NAMALWA (cell line): ENCODE data around the gene PCDH9.
A peak's percentile ranks its signal among the peaks of the same experiment; 100 is the strongest.

Experiments
- DNase-seq: peaks from one replicate; pipeline ENCODE4 v3.0.0-alpha.2; 2015; ENCODE audit warnings: low spot score

Gene PCDH9

DNA sequence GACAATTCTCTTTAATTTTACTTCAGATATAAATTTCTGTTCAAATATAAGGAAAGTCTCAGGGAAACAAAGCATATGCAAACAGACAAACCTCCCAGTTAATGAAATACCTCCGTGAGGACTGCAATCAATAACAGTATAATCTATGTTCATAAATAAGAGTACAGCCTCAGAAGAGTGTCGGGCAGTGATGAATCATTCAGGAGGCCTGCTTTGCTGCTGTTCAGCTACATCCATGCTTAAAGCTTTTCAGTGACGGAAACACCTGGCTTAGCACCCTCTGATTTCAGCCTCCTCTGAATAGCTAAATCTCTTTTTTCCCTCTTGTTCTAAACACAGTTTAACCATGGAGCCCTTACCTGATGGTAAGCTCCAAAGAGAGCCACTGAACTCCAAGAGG lies 69.0 kb downstream of the PCDH9 start:
- no peak for DNase-seq

GRCh38 chr13:67158903-67159302 lies 71.2 kb downstream of the PCDH9 start:
- DNase-seq = no peak

GRCh38 chr13:67156723-67157060 lies 73.4 kb downstream of the PCDH9 start:
- no peak for DNase-seq

- DNase-seq = no peak
Measured at GRCh38 chr13:67155898-67156722, 74.0 kb downstream of the PCDH9 start.

DNA sequence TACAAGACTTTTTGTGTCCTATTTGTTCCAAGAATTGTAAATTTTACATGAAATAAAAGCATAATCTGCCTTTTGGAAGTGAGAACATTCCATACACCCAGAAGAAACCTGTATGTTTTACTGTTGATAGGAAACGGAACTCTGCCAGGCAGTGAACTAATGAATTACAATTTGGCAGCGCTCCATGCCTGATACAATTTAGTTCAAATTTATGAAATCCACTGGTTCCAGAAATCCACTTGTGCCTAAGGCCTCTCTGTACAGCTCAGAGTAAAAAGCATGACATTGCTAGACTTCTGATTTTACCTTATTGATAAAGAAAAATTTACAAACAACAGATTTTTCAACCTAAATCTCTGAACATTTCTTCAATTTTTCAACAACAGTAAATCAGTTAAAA lies 78.1 kb downstream of the PCDH9 start:
- DNase-seq = no peak

GRCh38 chr13:67151652-67152051 lies 78.5 kb downstream of the PCDH9 start:
- DNase-seq = no peak

GRCh38 chr13:67150608-67151007 lies 79.5 kb downstream of the PCDH9 start:
- no peak for DNase-seq

DNA sequence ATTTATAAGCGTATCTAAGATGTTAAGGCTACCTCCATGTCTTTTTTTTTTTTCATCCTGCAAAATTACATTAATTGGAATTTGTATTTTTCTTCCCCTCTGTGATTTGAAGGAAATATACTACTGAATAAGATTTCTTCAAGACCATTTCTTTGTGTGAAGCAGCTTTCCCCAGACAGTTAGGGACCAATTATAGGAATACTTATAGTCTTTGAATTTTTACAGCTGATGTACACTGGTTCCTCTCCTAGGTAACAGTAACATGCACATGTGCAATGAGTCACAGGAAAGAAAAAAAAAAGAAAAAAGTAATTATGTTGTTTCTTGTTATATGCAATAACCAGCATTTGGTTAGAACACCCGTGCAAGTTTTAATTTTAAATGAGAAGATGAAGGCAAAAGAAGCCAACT lies 82.0 kb downstream of the PCDH9 start:
- no peak for DNase-seq

GRCh38 chr13:67147342-67148133 lies 82.6 kb downstream of the PCDH9 start:
- DNase-seq = peak; percentile 21

DNA sequence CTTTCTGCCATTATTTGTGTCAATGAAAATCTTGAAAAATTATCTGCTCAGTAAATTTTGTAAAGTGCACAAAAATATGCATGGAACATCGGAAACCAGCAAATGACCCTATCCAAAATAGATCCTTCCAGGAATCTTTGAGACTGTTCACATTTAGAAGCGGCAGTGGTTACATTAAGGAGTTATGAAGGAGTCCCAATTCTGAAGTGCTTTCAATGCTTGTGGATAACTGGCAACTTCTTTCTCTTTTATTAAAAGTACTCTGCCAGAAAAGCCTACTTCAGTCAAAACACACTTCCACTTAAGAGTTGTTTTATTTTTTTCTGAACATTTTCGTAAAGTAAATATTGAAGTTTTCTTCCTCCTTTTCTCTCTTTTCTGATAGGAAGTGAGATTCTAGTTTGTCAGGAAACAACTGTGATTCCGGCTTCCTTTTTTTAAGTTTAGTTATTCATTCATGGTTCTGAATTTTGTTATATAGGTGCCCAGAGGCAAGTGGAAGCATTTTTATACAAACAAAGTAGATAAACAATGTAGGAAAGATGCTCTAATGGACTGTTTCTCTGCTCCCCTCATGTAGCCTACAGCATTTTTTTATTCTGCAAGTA lies 83.5 kb downstream of the PCDH9 start:
- DNase-seq = peak; percentile 16

- no peak for DNase-seq
Measured at GRCh38 chr13:67145950-67146349, 84.2 kb downstream of the PCDH9 start.

DNA sequence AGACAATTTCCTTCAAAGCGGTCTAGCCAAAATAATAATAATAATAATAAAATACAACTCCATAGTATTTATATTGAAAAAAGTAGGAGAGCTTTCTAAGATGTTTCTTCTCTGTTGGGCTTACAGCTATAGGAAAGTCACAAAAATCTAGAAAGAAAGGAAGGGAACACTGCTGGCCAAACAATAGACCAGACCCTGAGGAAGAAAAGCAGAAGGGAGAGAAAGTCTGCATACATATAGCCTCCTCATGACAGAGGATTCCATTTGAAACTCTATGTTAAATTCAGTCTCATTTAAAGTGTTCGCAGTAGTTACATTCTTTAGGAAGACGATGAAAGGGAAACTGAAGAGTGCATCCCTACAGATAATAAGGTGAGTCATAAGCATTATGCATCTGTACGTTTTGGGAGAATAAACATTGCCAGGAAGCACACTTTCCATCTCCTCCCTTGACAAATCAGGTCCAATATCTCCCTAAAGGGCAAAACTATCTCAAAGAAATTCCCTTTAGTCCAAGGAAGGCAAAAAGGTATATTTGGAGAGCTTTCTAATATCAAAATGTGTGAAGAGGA lies 86.5 kb downstream of the PCDH9 start:
- DNase-seq = no peak

GRCh38 chr13:67140006-67140405 lies 90.1 kb downstream of the PCDH9 start:
- no peak for DNase-seq

GRCh38 chr13:67139551-67139950 lies 90.6 kb downstream of the PCDH9 start:
- no peak for DNase-seq

GRCh38 chr13:67138970-67139369 lies 91.2 kb downstream of the PCDH9 start:
- DNase-seq = no peak

DNA sequence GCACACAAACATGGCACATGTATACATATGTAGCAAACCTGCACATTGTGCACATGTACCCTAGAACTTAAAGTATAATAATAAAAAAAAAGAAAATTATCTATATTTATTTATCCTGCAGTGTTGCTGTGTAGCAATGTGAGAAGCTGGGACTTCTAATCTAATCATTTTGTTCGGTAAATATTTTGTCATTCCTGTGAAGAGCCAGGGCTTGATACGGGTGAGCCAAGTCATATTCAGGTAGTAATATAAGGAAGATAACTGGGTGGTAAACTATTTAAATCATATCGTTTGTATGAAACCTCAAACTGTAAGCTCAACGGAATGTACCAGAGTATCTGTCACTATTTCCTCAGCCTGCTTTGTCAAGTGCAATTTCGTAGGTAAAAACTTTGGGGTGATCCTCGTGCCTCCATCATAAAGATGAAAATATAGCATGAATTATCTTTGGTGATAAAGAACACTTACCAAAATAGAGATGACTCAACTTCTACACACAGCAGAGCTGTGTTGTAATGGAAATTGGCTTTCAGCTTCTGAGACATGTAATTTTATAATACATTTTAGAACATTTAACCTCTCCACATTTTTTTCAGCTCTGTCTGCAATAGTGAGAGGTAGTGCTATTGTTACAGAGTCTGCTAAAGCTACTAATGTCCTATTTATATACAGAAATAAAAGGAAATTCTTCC lies 92.9 kb downstream of the PCDH9 start:
- no peak for DNase-seq

- no peak for DNase-seq
Measured at GRCh38 chr13:67136157-67136556, 94.0 kb downstream of the PCDH9 start.

- DNase-seq = no peak
Measured at GRCh38 chr13:67135356-67135755, 94.8 kb downstream of the PCDH9 start.

DNA sequence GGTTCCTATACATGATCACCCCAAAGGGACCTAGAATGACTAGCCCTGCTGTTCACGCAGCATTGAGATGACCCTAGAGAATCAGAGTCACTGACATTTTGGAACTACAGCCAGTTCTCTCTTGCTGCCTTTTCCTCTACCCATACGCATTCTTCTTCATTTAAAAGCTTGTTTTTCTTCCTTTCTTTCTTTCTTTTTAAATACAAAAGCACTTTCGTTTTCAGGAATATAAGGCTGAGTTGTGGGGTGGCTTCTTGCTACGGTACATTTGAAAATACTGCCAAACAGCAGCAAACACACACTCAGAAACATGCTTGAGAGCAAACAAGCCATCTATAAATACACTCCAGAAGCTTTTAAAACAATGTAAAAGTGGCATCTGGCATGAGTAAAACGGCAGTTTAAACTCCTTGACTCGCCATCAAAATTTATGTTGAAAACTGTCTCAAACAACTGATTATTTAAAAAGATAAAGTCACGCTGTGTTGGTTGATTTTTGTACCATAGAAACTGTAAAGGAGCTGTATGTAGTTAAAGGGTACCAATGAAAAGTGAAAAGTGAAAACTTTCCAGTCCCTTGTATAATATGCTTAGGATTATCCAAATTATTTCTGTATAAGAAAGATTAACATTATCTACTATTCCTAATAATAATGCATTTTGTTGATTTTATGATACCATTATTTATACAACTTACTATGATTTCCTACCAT lies 95.6 kb downstream of the PCDH9 start:
- peak; percentile 17 for DNase-seq

DNA sequence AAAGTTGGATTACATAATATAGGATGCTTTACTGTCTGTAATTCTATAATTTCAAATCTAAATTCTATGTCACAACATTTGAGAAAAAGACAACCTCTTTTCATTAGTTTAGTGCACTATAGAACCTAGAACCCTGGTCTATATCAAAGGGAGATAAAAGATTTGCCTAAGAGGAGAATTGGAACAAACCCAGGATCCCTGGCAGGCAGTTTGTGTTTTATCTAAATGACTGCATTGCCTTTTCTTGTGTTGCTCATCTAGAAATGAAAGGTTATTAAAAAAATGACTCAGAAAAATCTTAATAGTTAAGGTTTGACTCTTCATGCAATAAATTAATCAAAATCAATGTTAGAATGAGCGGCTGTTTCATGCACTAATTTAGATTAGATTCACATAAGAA lies 96.7 kb downstream of the PCDH9 start:
- DNase-seq = no peak

DNA sequence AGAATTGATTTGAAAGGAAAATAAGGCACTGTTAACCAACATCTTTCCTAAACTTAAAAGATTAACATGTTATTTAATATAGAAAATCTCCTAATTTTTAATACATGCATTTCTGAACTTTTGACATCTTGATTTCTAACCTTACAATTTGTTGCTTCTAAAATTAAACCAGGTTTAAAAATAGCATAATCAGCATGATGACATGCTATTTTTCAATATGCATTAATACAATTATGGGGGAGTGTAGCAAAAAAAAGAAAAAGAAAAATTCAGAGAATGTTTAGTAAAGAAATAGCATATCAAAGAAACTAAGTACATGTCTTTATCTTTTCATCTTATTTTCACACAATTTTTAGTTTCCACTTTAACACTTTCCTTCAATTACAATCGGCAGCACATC lies 98.7 kb downstream of the PCDH9 start:
- no peak for DNase-seq
